Activated B cell treated with CpG ODN at 0.5 μM for 24 hours (primary cell): Measurements from ENCODE around the gene HPSE2. TPM values are rescaled to one million over a fixed set of nuclear protein-coding genes. Genes with fewer than 3 reads are reported as not detected.

ENCODE experiments used
- ATAC-seq: fragments of 200-7000 bp; cut with Tn5 transposase; one replicate; pipeline ENCODE4 v1.10.0; 2021; ENCODE audit warnings: low read depth, mild to moderate bottlenecking, moderate library complexity
- CTCF ChIA-PET: fragments of 350-600 bp; sonication (Branson Sonifier 250); formaldehyde crosslinking; loops from one replicate; lab custom pipeline; 2021; ENCODE audit warnings: antibody characterized with exemption; lab: Charles Lee
- POLR2A ChIA-PET: fragments of 350-600 bp; sonication (Branson Sonifier 250); formaldehyde crosslinking; loops from one replicate; lab custom pipeline; 2021; ENCODE audit warnings: antibody characterized with exemption; lab: Charles Lee
- DNase-seq: peaks from one replicate; pipeline ENCODE4 v3.0.0; 2022
- H3K27ac Mint-ChIP-seq: one replicate; pipeline ENCODE4 v1.8.0; 2020; ENCODE audit warnings: mixed read lengths
- H3K27me3 Mint-ChIP-seq: one replicate; pipeline ENCODE4 v1.8.0; 2021; ENCODE audit warnings: mixed read lengths
- H3K36me3 Mint-ChIP-seq: one replicate; pipeline ENCODE4 v1.8.0; 2021; ENCODE audit warnings: low read depth, mixed read lengths
- H3K4me1 Mint-ChIP-seq: one replicate; pipeline ENCODE4 v1.8.0; 2021; ENCODE audit warnings: mixed read lengths
- H3K4me3 Mint-ChIP-seq: one replicate; pipeline ENCODE4 v1.8.0; 2020; ENCODE audit warnings: mild to moderate bottlenecking, mixed read lengths
- H3K9me3 Mint-ChIP-seq: one replicate; pipeline ENCODE4 v1.8.0; 2020; ENCODE audit warnings: mixed read lengths
- intact Hi-C: fragments of 100-400 bp; cut with micrococcal nuclease; formaldehyde crosslinking; loops from one replicate; pipeline ENCODE4 v1.15.1; 2024
- total RNA-seq: library from RNA; stranded (reverse); gene quantifications from 2 replicates; pipeline ENCODE4 v1.2.3, GENCODE V29; 2022
- TF ChIP-seq, protein P1 (sequence below): fragments of 200-600 bp; IDR thresholded peaks from one replicate; pipeline ENCODE4 v1.8.0; 2022; ENCODE audit warnings: antibody characterized with exemption, mild to moderate bottlenecking

HPSE2 gene
- not detected in 2 replicates for total RNA-seq

DNA sequence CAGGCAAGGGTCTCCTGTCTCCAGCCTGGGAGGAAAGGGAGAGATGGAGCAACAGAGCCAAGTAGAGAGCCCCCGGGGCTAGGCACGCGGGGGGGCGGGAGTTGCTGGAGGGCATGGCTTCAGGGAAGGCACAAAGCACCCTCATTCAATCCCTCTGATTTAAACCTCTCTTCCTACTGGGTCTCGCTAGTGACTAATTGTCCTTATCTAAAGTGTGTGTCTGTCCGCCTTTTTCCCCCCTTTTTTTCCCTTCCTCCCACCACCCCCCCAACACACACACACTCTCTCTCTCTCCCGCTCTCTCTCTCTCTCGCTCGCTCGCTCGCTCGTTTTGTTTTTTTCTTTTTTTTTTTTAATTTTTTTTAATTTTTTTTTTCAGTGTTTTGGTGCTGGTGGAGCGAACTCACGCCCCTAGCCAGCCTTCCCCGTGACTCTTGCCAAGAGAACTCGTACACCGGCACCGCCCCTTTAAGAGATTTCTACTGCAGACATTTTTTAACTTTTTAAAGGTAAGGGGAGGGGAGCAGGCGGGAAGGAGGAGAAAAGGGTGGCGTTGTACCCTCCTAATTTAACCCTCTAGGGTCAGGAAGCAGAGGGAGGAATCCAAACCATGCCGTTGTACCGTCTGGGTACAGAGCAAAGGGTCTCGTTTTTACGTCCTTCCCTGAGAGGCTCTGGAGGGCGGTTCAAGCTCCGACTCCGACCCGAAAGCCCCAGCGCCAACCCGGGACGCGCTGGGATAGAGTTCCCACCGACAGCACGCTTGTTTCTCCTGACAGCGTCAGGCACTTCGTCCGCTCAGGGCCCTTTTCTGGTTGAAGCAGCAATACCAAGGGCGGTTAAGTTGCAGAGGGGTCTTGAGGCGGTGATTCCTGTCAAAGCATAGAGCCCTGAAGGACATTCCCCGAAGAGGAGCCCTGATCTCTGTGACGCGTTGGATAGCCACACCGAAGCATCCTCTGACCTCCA, at the start of gene HPSE2:
Gene HPSE2 (minus strand): TSS at position 195 of the 969 bp plus-strand sequence.
- TF ChIP-seq, protein P1, sequence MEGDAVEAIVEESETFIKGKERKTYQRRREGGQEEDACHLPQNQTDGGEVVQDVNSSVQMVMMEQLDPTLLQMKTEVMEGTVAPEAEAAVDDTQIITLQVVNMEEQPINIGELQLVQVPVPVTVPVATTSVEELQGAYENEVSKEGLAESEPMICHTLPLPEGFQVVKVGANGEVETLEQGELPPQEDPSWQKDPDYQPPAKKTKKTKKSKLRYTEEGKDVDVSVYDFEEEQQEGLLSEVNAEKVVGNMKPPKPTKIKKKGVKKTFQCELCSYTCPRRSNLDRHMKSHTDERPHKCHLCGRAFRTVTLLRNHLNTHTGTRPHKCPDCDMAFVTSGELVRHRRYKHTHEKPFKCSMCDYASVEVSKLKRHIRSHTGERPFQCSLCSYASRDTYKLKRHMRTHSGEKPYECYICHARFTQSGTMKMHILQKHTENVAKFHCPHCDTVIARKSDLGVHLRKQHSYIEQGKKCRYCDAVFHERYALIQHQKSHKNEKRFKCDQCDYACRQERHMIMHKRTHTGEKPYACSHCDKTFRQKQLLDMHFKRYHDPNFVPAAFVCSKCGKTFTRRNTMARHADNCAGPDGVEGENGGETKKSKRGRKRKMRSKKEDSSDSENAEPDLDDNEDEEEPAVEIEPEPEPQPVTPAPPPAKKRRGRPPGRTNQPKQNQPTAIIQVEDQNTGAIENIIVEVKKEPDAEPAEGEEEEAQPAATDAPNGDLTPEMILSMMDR = no peak
- ATAC-seq (no peak), DNase-seq (no peak)
- peaks cover 32% of the 10 kb centered on the region for H3K4me1 Mint-ChIP-seq
- ChIA-PET POLR2A (no interaction called here), CTCF (no interaction called here)
- H3K27me3 Mint-ChIP-seq = peaks cover 51% of the 10 kb centered on the region
- intact Hi-C loops = no loop called here
- no peaks in the 10 kb centered on the region for H3K36me3 Mint-ChIP-seq
- H3K27ac Mint-ChIP-seq = no peak within 1 kb of the TSS
- H3K4me3 Mint-ChIP-seq = no peak within 1 kb of the TSS
- peaks cover 7% of the 10 kb centered on the region for H3K9me3 Mint-ChIP-seq

DNA sequence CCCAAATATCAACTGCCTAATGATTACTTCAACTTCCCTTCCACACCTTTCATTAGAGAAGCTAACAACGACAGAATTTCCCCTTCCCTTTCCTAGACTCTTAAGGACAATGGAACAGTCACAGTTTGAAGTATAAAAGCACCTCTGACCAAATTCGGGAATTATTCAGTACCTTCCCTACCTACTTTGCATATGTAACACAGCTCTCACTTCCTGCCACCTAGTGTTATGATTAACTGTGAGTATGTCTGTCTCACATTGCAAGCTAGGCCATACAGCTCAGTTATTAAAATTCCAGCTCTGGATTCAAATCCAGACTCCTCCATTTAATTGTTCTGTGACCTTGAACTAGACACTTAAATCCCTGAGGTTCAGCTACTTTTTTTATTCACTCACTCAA, 44.8 kb upstream of the HPSE2 start:
- Mint-ChIP-seq H3K36me3 (no peaks in the 10 kb centered on the region), H3K9me3 (peaks cover 10% of the 10 kb centered on the region), H3K27me3 (peaks cover 18% of the 10 kb centered on the region), H3K4me3 (no peak overlapping the region), H3K27ac (no peak overlapping the region), H3K4me1 (peaks cover 2% of the 10 kb centered on the region)
- no peak for DNase-seq
- TF ChIP-seq, protein P1 = no peak
- POLR2A ChIA-PET = no interaction called here
- CTCF ChIA-PET = interaction anchor here (1.0 kb wide), 1 partner anchor 813 kb away, joined by 3 read pairs; no protein-coding TSS in a partner anchor
- ATAC-seq = no peak
- intact Hi-C loops = no loop called here

DNA sequence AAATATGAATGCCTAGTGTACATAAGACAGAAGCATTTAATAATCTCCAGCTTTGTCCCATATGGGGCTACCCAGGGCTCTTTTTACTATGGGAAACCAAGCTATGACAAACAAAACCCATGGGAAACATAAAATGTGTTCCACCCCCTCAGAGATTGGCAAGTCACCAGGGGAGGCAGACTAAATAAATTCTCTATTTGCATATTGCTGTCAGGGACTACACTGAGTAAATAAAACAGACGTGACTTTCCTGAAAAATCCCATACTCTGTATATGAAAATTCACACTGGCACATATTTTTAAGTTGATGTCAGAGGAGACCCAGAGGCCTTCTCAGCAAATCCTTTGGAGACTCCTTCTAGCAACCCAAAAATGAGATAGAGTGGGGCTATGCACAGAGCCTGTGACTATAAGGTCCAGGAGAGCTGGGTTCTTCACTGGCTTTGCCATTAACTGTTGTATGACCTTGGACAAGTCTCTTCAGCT, 44.0 kb upstream of the HPSE2 start:
- Mint-ChIP-seq H3K27ac (no peak overlapping the region), H3K9me3 (peaks cover 10% of the 10 kb centered on the region), H3K36me3 (no peaks in the 10 kb centered on the region), H3K27me3 (peaks cover 19% of the 10 kb centered on the region), H3K4me3 (no peak overlapping the region), H3K4me1 (peaks cover 2% of the 10 kb centered on the region)
- intact Hi-C loops = no loop called here
- no peak for ATAC-seq
- DNase-seq = no peak
- CTCF ChIA-PET = interaction anchor here (0.6 kb wide), 1 partner anchor 1548 kb away, joined by 3 read pairs; no protein-coding TSS in a partner anchor
- POLR2A ChIA-PET = no interaction called here
- TF ChIP-seq, protein P1 = no peak

DNA sequence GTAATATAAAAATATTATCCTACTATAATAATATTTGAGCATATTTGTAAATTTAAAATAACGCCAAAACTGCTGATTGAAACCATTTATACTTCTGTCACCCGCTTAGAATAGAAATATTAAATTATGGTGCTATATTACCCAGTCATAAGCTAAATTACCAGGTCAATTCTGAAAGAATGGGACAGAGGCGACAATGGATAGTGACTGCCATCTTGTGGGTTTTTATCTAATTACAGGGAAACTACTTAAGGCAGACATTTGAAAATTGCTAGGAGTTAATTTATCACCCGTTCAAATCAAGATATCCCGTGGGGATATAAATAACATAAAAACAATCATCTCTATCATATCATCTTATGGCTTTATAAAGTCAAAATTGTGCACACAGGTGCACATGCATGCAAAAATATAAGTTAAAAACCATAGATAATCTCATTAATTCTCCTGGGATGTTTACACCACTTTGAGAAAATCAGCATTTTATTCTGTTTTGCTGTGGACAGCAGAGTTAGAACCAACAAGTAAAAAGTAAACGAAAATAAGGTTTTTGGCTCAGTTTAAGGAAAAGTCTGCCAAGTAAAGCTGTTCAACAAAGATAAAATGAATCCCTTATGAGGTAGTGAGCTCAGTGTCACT, 41.3 kb upstream of the HPSE2 start:
- H3K9me3 Mint-ChIP-seq = no peaks in the 10 kb centered on the region
- no peak for ATAC-seq
- H3K4me1 Mint-ChIP-seq = peaks cover 2% of the 10 kb centered on the region
- H3K4me3 Mint-ChIP-seq = no peak overlapping the region
- TF ChIP-seq, protein P1 = no peak
- CTCF ChIA-PET = interaction anchor here (0.9 kb wide), 1 partner anchor 484 kb away, joined by 3 read pairs; no protein-coding TSS in a partner anchor
- peaks cover 12% of the 10 kb centered on the region for H3K27me3 Mint-ChIP-seq
- no peak overlapping the region for H3K27ac Mint-ChIP-seq
- H3K36me3 Mint-ChIP-seq = no peaks in the 10 kb centered on the region
- no peak for DNase-seq
- POLR2A ChIA-PET = no interaction called here
- intact Hi-C loops = loop anchor here (1.0 to 2.0 kb wide), 2 partner anchors 810 to 1362 kb away; no protein-coding TSS in a partner anchor

DNA sequence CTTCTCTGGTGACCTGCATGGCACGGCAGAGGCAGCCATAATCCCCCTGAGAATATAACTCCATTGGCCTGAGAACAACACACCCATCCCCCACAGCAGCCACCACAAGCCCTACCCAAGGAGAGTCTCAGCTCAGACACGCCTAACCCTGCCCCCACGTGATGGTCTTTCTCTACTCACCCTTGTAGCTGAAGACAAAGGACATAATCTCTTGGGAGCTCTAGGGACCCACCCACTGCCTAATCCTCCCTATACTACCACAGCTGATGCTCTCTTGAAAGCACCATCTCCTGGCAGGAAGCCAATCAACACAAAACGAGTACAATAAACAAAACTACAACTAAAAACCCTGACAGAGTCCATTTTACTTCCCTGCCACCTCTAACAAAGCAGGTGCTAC, 30.7 kb upstream of the HPSE2 start:
- CTCF ChIA-PET = no interaction called here
- DNase-seq = no peak
- H3K9me3 Mint-ChIP-seq = peaks cover 4% of the 10 kb centered on the region
- ATAC-seq = no peak
- POLR2A ChIA-PET = no interaction called here
- no peaks in the 10 kb centered on the region for H3K4me1 Mint-ChIP-seq
- no peak overlapping the region for H3K4me3 Mint-ChIP-seq
- no peaks in the 10 kb centered on the region for H3K36me3 Mint-ChIP-seq
- no peak overlapping the region for H3K27ac Mint-ChIP-seq
- TF ChIP-seq, protein P1 = no peak
- peaks cover 38% of the 10 kb centered on the region for H3K27me3 Mint-ChIP-seq
- intact Hi-C loops = no loop called here
